GM12878 (cell line): ENCODE results near the gene RNPC3. TPM values are rescaled to one million over a fixed set of nuclear protein-coding genes. Genes with fewer than 3 reads are reported as not detected.

Experiments
- ATAC-seq: fragments of 200-7000 bp; cut with Tn5 transposase; 3 replicates; pipeline ENCODE4 v1.9.1; 2020; ENCODE audit warnings: mild to moderate bottlenecking, moderate library complexity
- BruUV-seq: library from RNA; stranded (reverse); fragments of 400-500 nt; replicated peaks from 2 replicates; lab custom pipeline; 2021; lab: Mats Ljungman, UMichigan
- CTCF ChIA-PET: fragments of 300-600 bp; sonication (Branson Sonifier 250); formaldehyde crosslinking; extraction: SDS; loops from one replicate; lab custom pipeline; 2021; ENCODE audit warnings: inconsistent platforms; lab: Yijun Ruan, JAX
- POLR2A ChIA-PET: fragments of 350-600 bp; formaldehyde crosslinking; extraction: SDS; loops from one replicate; lab custom pipeline; 2021; ENCODE audit warnings: inconsistent platforms; lab: Charles Lee
- RAD21 ChIA-PET: fragments of 300-600 bp; sonication (Branson Sonifier 250); formaldehyde crosslinking; loops from one replicate; lab custom pipeline; 2023; ENCODE audit warnings: antibody characterized with exemption; ENCODE audit not compliant: unreplicated experiment; lab: Charles Lee
- SMC1A ChIA-PET: fragments of 300-600 bp; sonication (Branson Sonifier 250); formaldehyde crosslinking; loops from one replicate; lab custom pipeline; 2023; ENCODE audit not compliant: unreplicated experiment, uncharacterized antibody; lab: Charles Lee
- DNase-seq: peaks from one replicate; pipeline ENCODE4 v3.0.0-alpha.2; 2011; ENCODE audit warnings: low read depth, low spot score
- FAIRE-seq: peaks from 3 replicates; lab custom pipeline; 2011; peaks lifted over from hg19 to GRCh38; lab: Jason Lieb, UNC
- H2AFZ ChIP-seq: 2 replicates; pipeline ENCODE4 v1.6.0; 2011; ENCODE audit warnings: low read depth, low read length, control low read depth; ENCODE audit not compliant: control insufficient read depth
- H3K27ac ChIP-seq: 2 replicates; pipeline ENCODE4 v1.5.1; 2011; ENCODE audit warnings: control low read depth; ENCODE audit not compliant: control insufficient read depth, insufficient read depth
- H3K27me3 ChIP-seq, 2 experiments: replicated peaks in 1 of 2; 2 replicates each; pipeline versions ENCODE4 v1.6.0 to v1.6.1; 2011; ENCODE audit warnings: low read length in 1 of 2; ENCODE audit not compliant: control insufficient read depth in 2 of 2, insufficient read depth in 2 of 2
- H3K36me3 ChIP-seq, 2 experiments: 2 replicates each; pipeline ENCODE4 v1.5.1; 2011; ENCODE audit warnings: low read length in 1 of 2; ENCODE audit not compliant: control insufficient read depth in 2 of 2, insufficient read depth in 2 of 2
- H3K4me1 ChIP-seq: 2 replicates; pipeline ENCODE4 v1.6.1; 2011; ENCODE audit warnings: mild to moderate bottlenecking, low read length, moderate library complexity, mixed read lengths; ENCODE audit not compliant: control insufficient read depth, insufficient read depth
- H3K4me2 ChIP-seq: 2 replicates; pipeline ENCODE4 v1.6.0; 2011; ENCODE audit warnings: control low read depth; ENCODE audit not compliant: control insufficient read depth, insufficient read depth
- H3K4me3 ChIP-seq: fragments of 200-600 bp; sonication (generic); 2 replicates; pipeline ENCODE4 v1.5.1; 2016
- H3K79me2 ChIP-seq: 2 replicates; pipeline ENCODE4 v1.6.0; 2011; ENCODE audit warnings: low read length; ENCODE audit not compliant: control insufficient read depth, insufficient read depth
- H3K9ac ChIP-seq: 2 replicates; pipeline ENCODE4 v1.8.0; 2011; ENCODE audit warnings: low read length, control low read depth, mixed read lengths; ENCODE audit not compliant: control insufficient read depth, insufficient read depth
- H3K9me3 ChIP-seq: replicated peaks from 3 replicates; pipeline ENCODE4 v1.5.1; 2011; ENCODE audit warnings: mild to moderate bottlenecking, low read length; ENCODE audit not compliant: control insufficient read depth, insufficient read depth
- H4K20me1 ChIP-seq: 2 replicates; pipeline ENCODE4 v1.6.0; 2011; ENCODE audit not compliant: control insufficient read depth, insufficient read depth
- ATF2 ChIP-seq: IDR thresholded peaks from 2 replicates; pipeline ENCODE4 v1.6.1; 2012; ENCODE audit warnings: low read length, inconsistent platforms
- ATF7 ChIP-seq: fragments of 450-650 bp; IDR thresholded peaks from 2 replicates; pipeline ENCODE4 v1.6.1; 2016; ENCODE audit warnings: low read depth, mild to moderate bottlenecking
- CREM ChIP-seq: IDR thresholded peaks from 2 replicates; pipeline ENCODE4 v1.6.1; 2014; ENCODE audit warnings: antibody characterized with exemption, low read depth
- JUNB ChIP-seq: IDR thresholded peaks from 2 replicates; pipeline ENCODE4 v1.6.1; 2016; ENCODE audit warnings: antibody characterized with exemption, mild to moderate bottlenecking
- MEF2B ChIP-seq: fragments of 450-650 bp; IDR thresholded peaks from 2 replicates; pipeline ENCODE4 v1.6.1; 2018; ENCODE audit warnings: mild to moderate bottlenecking, moderate library complexity; ENCODE audit not compliant: partially characterized antibody, poor library complexity, severe bottlenecking
- NFYB ChIP-seq: IDR thresholded peaks from 2 replicates; pipeline ENCODE4 v1.6.1; 2011; ENCODE audit warnings: low read depth, mild to moderate bottlenecking, low read length, improper control_type of control experiment, moderate library complexity; ENCODE audit not compliant: insufficient read depth
- PBX3 ChIP-seq: IDR thresholded peaks from 2 replicates; pipeline ENCODE4 v1.6.1; 2011; ENCODE audit warnings: mild to moderate bottlenecking, low read depth, low read length, moderate library complexity; ENCODE audit not compliant: insufficient replicate concordance
- PKNOX1 ChIP-seq: fragments of 450-650 bp; IDR thresholded peaks from 2 replicates; pipeline ENCODE4 v1.6.1; 2016; ENCODE audit warnings: mild to moderate bottlenecking
- RB1 ChIP-seq: fragments of 450-650 bp; formaldehyde crosslinking; IDR thresholded peaks from 2 replicates; pipeline ENCODE4 v1.6.1; 2017; ENCODE audit warnings: mild to moderate bottlenecking, borderline replicate concordance
- STAT1 ChIP-seq: fragments of 450-650 bp; conservative IDR thresholded peaks from 2 replicates; pipeline ENCODE4 v1.6.1; 2014; ENCODE audit warnings: antibody characterized with exemption, mild to moderate bottlenecking
- YBX1 ChIP-seq: fragments of 450-650 bp; IDR thresholded peaks from 2 replicates; pipeline ENCODE4 v1.6.1; 2016; ENCODE audit warnings: antibody characterized with exemption
- WGBS: methylation state at CpG from one replicate; pipeline ENCODE4 v1.1.6; 2016; ENCODE audit warnings: low lambda C conversion rate; ENCODE audit not compliant: insufficient replicate concordance, insufficient coverage; ENCODE audit errors: missing lambda C conversion rate; 5-methylcytosine and 5-hydroxymethylcytosine counted together
- in situ Hi-C: fragments of 300-500 bp; cut with MboI; formaldehyde crosslinking; loops from 9 replicates; pipeline ENCODE4 v1.14.3; 2018; ENCODE audit warnings: mixed read lengths
- intact Hi-C: fragments of 100-400 bp; cut with micrococcal nuclease; formaldehyde crosslinking; loops from one replicate; pipeline ENCODE4 v1.14.2; 2022; ENCODE audit not compliant: unreplicated experiment
- polyA plus RNA-seq, 11 experiments: library from polyadenylated mRNA; depleted of rRNA in 4 of 11; unstranded in 6 of 11; stranded (reverse) in 5 of 11; fragments of >200 nt; fragmentation: Nextera tagmentation in 4 of 11; fragmentation: Illumina TruSeq in 1 of 11; extraction: Ambion mirVana in 4 of 11; extraction: Trizol in 1 of 11; gene quantifications; 1 replicate in 1 of 11; 2 replicates in 10 of 11; pipeline versions ENCODE4 v1.2.1 to v1.2.3, GENCODE V29; 2011 to 2016; ENCODE audit warnings: inconsistent platforms in 2 of 11, missing spikeins in 2 of 11, low read depth in 1 of 11
- total RNA-seq, 4 experiments: library from RNA; depleted of rRNA in 3 of 4; stranded (reverse); fragments of >200 nt in 3 of 4; fragmentation: Illumina TruSeq in 1 of 4; extraction: Trizol in 1 of 4; gene quantifications; 2 replicates each; pipeline versions ENCODE4 v1.2.1 to v1.2.3, GENCODE V29; 2013 to 2021

RNPC3 gene
- total and polyA plus RNA-seq, 10 of the 15 experiments (the other 5 are each of a cell fraction or from before 2014, with no cell fraction given): 11.4 to 53.7 (median 22.7) TPM

- CTCF ChIA-PET: interaction anchor here (0.6 to 3.0 kb wide), 10 partner anchors 10 to 1997 kb away, joined by 3 to 17 read pairs (median 5); partner anchors contain the start of gene RNPC3
- SMC1A ChIA-PET: interaction anchor here (1.9 to 3.2 kb wide), 2 partner anchors 10 to 56 kb away, joined by 5 to 18 read pairs; no protein-coding TSS in a partner anchor
- Histone ChIP-seq H3K27me3 (no peaks in the 10 kb centered on the region), H3K79me2 (no peaks in the 10 kb centered on the region), H2AFZ (peak overlapping the region; percentile 89), H4K20me1 (no peaks in the 10 kb centered on the region), H3K4me2 (peak overlapping the region; percentile 90), H3K9me3 (no peaks in the 10 kb centered on the region), H3K4me1 (no peaks in the 10 kb centered on the region), H3K9ac (no peak overlapping the region), H3K27ac (peak overlapping the region; percentile 66), H3K4me3 (0 out of 2 replicates have a peak overlapping the region, but pooled peaks have one; percentile 42), H3K36me3 (no peaks in the 10 kb centered on the region)
- FAIRE-seq: no peak
- WGBS: 18% methylated on average over 2 of the region's 2 CpGs
- RAD21 ChIA-PET: interaction anchor here (1.8 to 4.2 kb wide), 2 partner anchors 9 to 56 kb away, joined by 5 to 21 read pairs; partner anchors contain the start of gene RNPC3
- no TSS peak for BruUV-seq
- ATAC-seq: peak; percentile 95
- TF ChIP-seq ATF2: peak; percentile 67; the same call in 1 of the 2 replicates
- TF ChIP-seq PKNOX1: peak; percentile 90
- TF ChIP-seq NFYB: peak; percentile 61
- no peak for TF ChIP-seq YBX1
- TF ChIP-seq PBX3: peak; percentile 25
- no peak for TF ChIP-seq STAT1
- no peak for TF ChIP-seq RB1
- TF ChIP-seq JUNB: peak; percentile 32; the same call in 1 of the 2 replicates
- TF ChIP-seq CREM: 0 out of 2 replicates have a peak, but pooled peaks have one; percentile 14
- peak; percentile 87 for TF ChIP-seq ATF7
- peak; percentile 41 for TF ChIP-seq MEF2B
- intact Hi-C loops: no loop called here
- peak; percentile 26 for DNase-seq
- in situ Hi-C loops: no loop called here
- POLR2A ChIA-PET: interaction anchor here (1.5 to 1.7 kb wide), 2 partner anchors 9 to 11 kb away, joined by 7 to 8 read pairs; partner anchors contain the start of gene RNPC3
Observed at GRCh38 chr1:103517380-103518047, 8.0 kb upstream of the RNPC3 start.
